GM23338 (cell line): ENCODE results near the gene CDC27. TPM values are rescaled to one million over a fixed set of nuclear protein-coding genes. Genes with fewer than 3 reads are reported as not detected.

ENCODE experiments used
- ATAC-seq: fragments of 200-7000 bp; cut with Tn5 transposase; 3 replicates; pipeline ENCODE4 v1.9.1; 2020
- DNase-seq: peaks from one replicate; pipeline ENCODE4 v3.0.0-alpha.2; 2015; ENCODE audit warnings: low spot score
- H2AFZ ChIP-seq: fragments of 200-600 bp; sonication (generic); 2 replicates; pipeline ENCODE4 v1.8.0; 2016; ENCODE audit warnings: antibody characterized with exemption, mild to moderate bottlenecking, moderate library complexity
- H3F3A ChIP-seq: fragments of 200-600 bp; sonication (generic); replicated peaks from 2 replicates; pipeline ENCODE4 v1.8.0; 2017; ENCODE audit warnings: antibody characterized with exemption, mixed run types, low read depth
- H3K27ac ChIP-seq: fragments of 200-600 bp; sonication (generic); 2 replicates; pipeline ENCODE4 v1.6.1; 2016; ENCODE audit warnings: low read depth
- H3K27me3 ChIP-seq: fragments of 200-600 bp; sonication (generic); 2 replicates; pipeline ENCODE4 v1.8.0; 2016; ENCODE audit warnings: mild to moderate bottlenecking, mixed run types, moderate library complexity; ENCODE audit not compliant: insufficient read depth
- H3K36me3 ChIP-seq: fragments of 200-600 bp; sonication (generic); 2 replicates; pipeline ENCODE4 v1.8.0; 2016; ENCODE audit warnings: mild to moderate bottlenecking; ENCODE audit not compliant: insufficient read depth
- H3K4me1 ChIP-seq: fragments of 200-600 bp; sonication (generic); 2 replicates; pipeline ENCODE4 v1.8.0; 2016; ENCODE audit warnings: mild to moderate bottlenecking, moderate library complexity; ENCODE audit not compliant: insufficient read depth
- H3K4me2 ChIP-seq: fragments of 200-600 bp; sonication (generic); 2 replicates; pipeline ENCODE4 v1.7.1; 2017; ENCODE audit warnings: mixed run types
- H3K4me3 ChIP-seq: fragments of 200-600 bp; sonication (generic); 2 replicates; pipeline ENCODE4 v1.6.1; 2016; ENCODE audit warnings: mixed run types
- H3K79me2 ChIP-seq: fragments of 200-600 bp; sonication (generic); replicated peaks from 2 replicates; pipeline ENCODE4 v1.8.0; 2017; ENCODE audit warnings: mild to moderate bottlenecking; ENCODE audit not compliant: insufficient read depth
- H3K9me2 ChIP-seq: fragments of 200-600 bp; sonication (generic); 2 replicates; pipeline ENCODE4 v1.8.0; 2017; ENCODE audit not compliant: insufficient read depth
- H4K20me1 ChIP-seq: fragments of 200-600 bp; sonication (generic); replicated peaks from 2 replicates; pipeline ENCODE4 v1.8.0; 2017; ENCODE audit warnings: mild to moderate bottlenecking; ENCODE audit not compliant: insufficient read depth
- H3K27ac Mint-ChIP-seq: 2 replicates; pipeline ENCODE4 v1.8.0; 2020; ENCODE audit warnings: inconsistent platforms, mild to moderate bottlenecking, moderate library complexity, mixed read lengths
- H3K27me3 Mint-ChIP-seq: 3 replicates; pipeline ENCODE4 v1.8.0; 2022; ENCODE audit warnings: low read depth, mild to moderate bottlenecking, moderate library complexity, mixed read lengths, inconsistent platforms; ENCODE audit not compliant: insufficient read depth, poor library complexity
- H3K36me3 Mint-ChIP-seq: 3 replicates; pipeline ENCODE4 v1.8.0; 2021; ENCODE audit warnings: low read depth, mild to moderate bottlenecking, inconsistent platforms, moderate library complexity, mixed read lengths
- H3K4me1 Mint-ChIP-seq: 3 replicates; pipeline ENCODE4 v1.8.0; 2020; ENCODE audit warnings: mild to moderate bottlenecking, inconsistent platforms, mixed read lengths
- H3K4me3 Mint-ChIP-seq: 3 replicates; pipeline ENCODE4 v1.8.0; 2021; ENCODE audit warnings: moderate library complexity, mild to moderate bottlenecking, inconsistent platforms, mixed read lengths
- H3K9me3 Mint-ChIP-seq: 3 replicates; pipeline ENCODE4 v1.8.0; 2020; ENCODE audit warnings: moderate library complexity, mild to moderate bottlenecking, inconsistent platforms, mixed read lengths
- ETS1 ChIP-seq: IDR thresholded peaks from 2 replicates; pipeline ENCODE4 v1.6.1; 2016; ENCODE audit warnings: antibody characterized with exemption
- EZH2 ChIP-seq: fragments of 200-600 bp; sonication (generic); IDR thresholded peaks from one replicate; pipeline ENCODE4 v1.8.0; 2017; ENCODE audit warnings: antibody characterized with exemption, mild to moderate bottlenecking, low read depth; ENCODE audit not compliant: unreplicated experiment
- EZH2phosphoT487 ChIP-seq: fragments of 200-600 bp; sonication (generic); IDR thresholded peaks from one replicate; pipeline ENCODE4 v1.8.1; 2018; ENCODE audit warnings: antibody characterized with exemption; ENCODE audit not compliant: unreplicated experiment
- JUNB ChIP-seq: IDR thresholded peaks from one replicate; pipeline ENCODE4 v1.6.1; 2016; ENCODE audit warnings: antibody characterized with exemption; ENCODE audit not compliant: unreplicated experiment
- NANOG ChIP-seq: IDR thresholded peaks from 2 replicates; pipeline ENCODE4 v1.6.1; 2016; ENCODE audit warnings: antibody characterized with exemption, borderline replicate concordance
- POLR2AphosphoS5 ChIP-seq: IDR thresholded peaks from 2 replicates; pipeline ENCODE4 v1.6.1; 2016; ENCODE audit warnings: antibody characterized with exemption, low read depth
- REST ChIP-seq: IDR thresholded peaks from one replicate; pipeline ENCODE4 v1.6.1; 2018; ENCODE audit warnings: antibody characterized with exemption; ENCODE audit not compliant: unreplicated experiment
- ZNF114 ChIP-seq: fragments of 250-450 bp; sonication (Bioruptor Pico); IDR thresholded peaks from 2 replicates; pipeline ENCODE4 v1.5.0; 2020; ENCODE audit warnings: mild to moderate bottlenecking, moderate library complexity
- ZNF331 ChIP-seq: fragments of 250-450 bp; sonication (Bioruptor Pico); IDR thresholded peaks from 2 replicates; pipeline ENCODE4 v1.5.0; 2020; ENCODE audit warnings: low read depth, mild to moderate bottlenecking, moderate library complexity
- ZNF462 ChIP-seq: fragments of 250-450 bp; sonication (Bioruptor Pico); IDR thresholded peaks from 2 replicates; pipeline ENCODE4 v1.5.0; 2020; ENCODE audit warnings: mild to moderate bottlenecking, moderate library complexity
- polyA plus RNA-seq: library from polyadenylated mRNA; unstranded; fragments of >200 nt; fragmentation: Nextera tagmentation; extraction: Ambion mirVana; gene quantifications from 2 replicates; pipeline ENCODE4 v1.2.1, GENCODE V29; 2016
- total RNA-seq: library from RNA; depleted of rRNA; stranded (reverse); fragments of >200 nt; shearing (Covaris generic); gene quantifications from 2 replicates; pipeline ENCODE4 v1.2.3, GENCODE V29; 2014

Gene CDC27
- total and polyA plus RNA-seq, 2 experiments from 2014 or later: 49.7 to 85.5 TPM

GRCh38 chr17:47145351-47145750, 43.7 kb downstream of the CDC27 start:
- Mint-ChIP-seq H3K9me3 (no peaks in the 10 kb centered on the region), H3K27me3 (peaks cover 5% of the 10 kb centered on the region), H3K4me3 (no peak overlapping the region), H3K4me1 (peaks cover 16% of the 10 kb centered on the region), H3K27ac (peak overlapping the region; percentile 33), H3K36me3 (peaks cover 68% of the 10 kb centered on the region)
- no peak for TF ChIP-seq NANOG
- TF ChIP-seq ZNF114 (CRISPR knock-in tag): no peak
- TF ChIP-seq ZNF462 (CRISPR knock-in tag): 0 out of 2 replicates have a peak, but pooled peaks have one; percentile 4
- Histone ChIP-seq H3K4me2 (peak overlapping the region; percentile 1; the same call in 1 of the 2 replicates), H3K79me2 (no peaks in the 10 kb centered on the region), H3K27me3 (no peaks in the 10 kb centered on the region), H4K20me1 (no peaks in the 10 kb centered on the region), H3K9me2 (no peaks in the 10 kb centered on the region), H3K4me1 (peaks cover 5% of the 10 kb centered on the region; the same call in 1 of the 2 replicates), H3K27ac (0 out of 2 replicates have a peak overlapping the region, but pooled peaks have one; percentile 27), H3K36me3 (peaks cover 46% of the 10 kb centered on the region), H3K4me3 (no peak overlapping the region), H3F3A (no peaks in the 10 kb centered on the region), H2AFZ (no peak overlapping the region)
- peak; percentile 81 for ATAC-seq
- DNase-seq: peak; percentile 69

- H3F3A ChIP-seq: no peaks in the 10 kb centered on the region
- Mint-ChIP-seq H3K9me3 (no peaks in the 10 kb centered on the region), H3K27me3 (peaks cover 3% of the 10 kb centered on the region), H3K27ac (no peak overlapping the region), H3K36me3 (peaks cover 58% of the 10 kb centered on the region), H3K4me3 (no peak overlapping the region), H3K4me1 (no peaks in the 10 kb centered on the region)
- H3K4me2 ChIP-seq: no peak overlapping the region
- no peaks in the 10 kb centered on the region for H3K4me1 ChIP-seq
- no peaks in the 10 kb centered on the region for H3K9me2 ChIP-seq
- H3K36me3 ChIP-seq: peaks cover 32% of the 10 kb centered on the region
- ATAC-seq (no peak), DNase-seq (no peak)
- no peak overlapping the region for H3K27ac ChIP-seq
- H3K79me2 ChIP-seq: no peaks in the 10 kb centered on the region
- no peaks in the 10 kb centered on the region; the same call in 1 of the 2 replicates for H4K20me1 ChIP-seq
- H3K27me3 ChIP-seq: no peaks in the 10 kb centered on the region
- H2AFZ ChIP-seq: no peak overlapping the region
- no peak overlapping the region for H3K4me3 ChIP-seq
- TF ChIP-seq ETS1: no peak
- TF ChIP-seq JUNB: no peak
- no peak for TF ChIP-seq ZNF114 (CRISPR knock-in tag)
- no peak for TF ChIP-seq ZNF331
- TF ChIP-seq EZH2phosphoT487: no peak
- no peak for TF ChIP-seq POLR2AphosphoS5
- no peak for TF ChIP-seq NANOG
- no peak for TF ChIP-seq REST
- no peak for TF ChIP-seq EZH2
These were observed 53.9 kb downstream of the CDC27 start for GRCh38 chr17:47135235-47135634.
